HG02610 (cell line): ENCODE measurements around the gene ADGRG6.
"Not testable (repeated sequence)": the region's sequence is repeated elsewhere in the genome, so short reads cannot be mapped to it uniquely, and the experiment has no call there.

Experiments used
- ATAC-seq: cut with Tn5 transposase; IDR thresholded peaks from one replicate; pipeline ENCODE4 v1.9.1; 2021; ENCODE audit warnings: mild to moderate bottlenecking, moderate library complexity; ENCODE audit not compliant: unreplicated experiment

The ADGRG6 gene

GRCh38 chr6:142342986-142343385 is 41.2 kb downstream of the ADGRG6 start:
- ATAC-seq = no peak

- no peak for ATAC-seq
Measured at GRCh38 chr6:142343938-142344337, 42.1 kb downstream of the ADGRG6 start.

- ATAC-seq = no peak
Measured at GRCh38 chr6:142345261-142345660, 43.5 kb downstream of the ADGRG6 start.

GRCh38 chr6:142346166-142346565 is 44.4 kb downstream of the ADGRG6 start:
- not testable (repeated sequence) for ATAC-seq

GRCh38 chr6:142349215-142349823 is 47.5 kb downstream of the ADGRG6 start:
- no peak for ATAC-seq

- ATAC-seq = no peak
Measured at GRCh38 chr6:142350309-142350708, 48.5 kb downstream of the ADGRG6 start.

GRCh38 chr6:142353690-142354089 is 51.9 kb downstream of the ADGRG6 start:
- no peak for ATAC-seq

- ATAC-seq = no peak
Measured at GRCh38 chr6:142354650-142355049, 52.8 kb downstream of the ADGRG6 start.

- no peak for ATAC-seq
Measured at GRCh38 chr6:142355520-142356174, 53.8 kb downstream of the ADGRG6 start.

- ATAC-seq = no peak
Measured at GRCh38 chr6:142356201-142356883, 54.5 kb downstream of the ADGRG6 start.

- ATAC-seq = no peak
Measured at GRCh38 chr6:142356884-142357225, 55.0 kb downstream of the ADGRG6 start.

- ATAC-seq = no peak
Measured at GRCh38 chr6:142357879-142358278, 56.1 kb downstream of the ADGRG6 start.

GRCh38 chr6:142359271-142359960 is 57.6 kb downstream of the ADGRG6 start:
- ATAC-seq = no peak

- ATAC-seq = no peak
Measured at GRCh38 chr6:142361345-142361744, 59.5 kb downstream of the ADGRG6 start.

- ATAC-seq = no peak
Measured at GRCh38 chr6:142361779-142362750, 60.3 kb downstream of the ADGRG6 start.

GRCh38 chr6:142367061-142367460 is 65.3 kb downstream of the ADGRG6 start:
- ATAC-seq = no peak

- no peak for ATAC-seq
Measured at GRCh38 chr6:142367501-142368018, 65.8 kb downstream of the ADGRG6 start.

- no peak for ATAC-seq
Measured at GRCh38 chr6:142369266-142369665, 67.5 kb downstream of the ADGRG6 start.

GRCh38 chr6:142372348-142372747 is 70.5 kb downstream of the ADGRG6 start:
- ATAC-seq = no peak
